ENCODE data around the gene KRT76. TPM values are rescaled to one million over a fixed set of nuclear protein-coding genes. Genes with fewer than 3 reads are reported as not detected.

The KRT76 gene
- total and polyA plus RNA-seq, 10 of the 15 experiments (the other 5 are each of a cell fraction or from before 2014, with no cell fraction given): not detected

DNA sequence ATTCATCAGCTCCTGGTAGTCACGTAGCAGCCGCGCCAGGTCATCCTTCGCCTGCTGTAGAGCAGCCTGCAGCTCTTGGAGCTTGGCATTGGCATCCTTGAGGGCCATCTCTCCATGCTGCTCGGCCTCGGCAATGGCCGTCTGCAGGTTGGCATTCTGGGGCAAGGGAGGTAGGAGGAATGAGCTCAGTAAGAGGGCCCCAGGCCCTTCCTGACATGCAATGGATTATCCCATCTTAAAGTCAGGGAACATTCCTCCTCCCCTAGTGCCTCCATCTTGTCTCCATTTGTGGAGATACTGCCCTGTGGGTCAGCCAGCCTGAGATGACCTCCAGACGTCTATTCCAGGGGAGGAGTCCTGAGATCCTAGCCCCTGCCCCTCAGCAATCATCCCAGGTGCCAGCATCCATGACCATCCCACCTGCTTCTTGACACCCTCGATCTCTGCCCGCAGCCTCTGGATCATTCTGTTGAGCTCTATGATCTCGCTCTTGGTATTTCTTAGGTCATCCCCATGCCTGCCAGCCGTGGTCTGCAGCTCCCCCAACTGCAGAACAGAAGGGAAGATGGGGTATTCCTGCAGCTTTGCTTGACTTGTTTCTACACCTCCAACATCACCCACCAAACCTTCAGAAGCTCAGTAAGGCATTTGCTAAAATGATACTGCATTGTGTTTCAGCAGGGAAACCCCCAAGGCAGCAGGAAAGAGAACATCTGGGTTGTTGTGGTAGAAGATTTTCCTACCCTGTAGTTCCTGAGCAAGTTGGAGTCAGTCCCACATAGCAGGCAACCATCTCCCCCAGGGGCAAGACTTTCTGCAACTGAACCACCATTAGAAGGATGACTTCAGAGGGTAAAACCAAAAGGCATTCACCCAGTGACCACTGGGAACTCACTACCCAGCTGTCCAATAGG is 14.4 kb upstream of the KRT76 start:
- TF ChIP-seq SMC3 (IDR thresholded peaks at IDR 0.05; ENCODE audit: borderline replicate concordance, low read length) (no peak), SPI1 (IDR thresholded peaks at IDR 0.05; ENCODE audit: borderline replicate concordance, insufficient read depth, low read depth, low read length) (no peak)
- Histone ChIP-seq H4K20me1 (ENCODE audit: control insufficient read depth, insufficient read depth) (no peaks in the 10 kb centered on the region), H2AFZ (ENCODE audit: control insufficient read depth, low read depth, low read length) (no peak overlapping the region), H3K79me2 (ENCODE audit: control insufficient read depth, insufficient read depth, low read length) (no peaks in the 10 kb centered on the region), H3K27me3 (replicated peaks in 1 of 2; ENCODE audit: control insufficient read depth in 2 of 2, insufficient read depth in 2 of 2, low read length in 1 of 2) (peaks cover 0 to 6% of the 10 kb centered on the region in 2 experiments; a peak in 3 of 4 replicates), H3K36me3 (ENCODE audit: control insufficient read depth in 2 of 2, insufficient read depth in 2 of 2, low read length in 1 of 2) (no peaks in the 10 kb centered on the region), H3K27ac (ENCODE audit: control insufficient read depth, insufficient read depth) (no peak overlapping the region), H3K4me3 (no peak overlapping the region), H3K9me3 (replicated peaks; ENCODE audit: control insufficient read depth, insufficient read depth, low read length) (no peaks in the 10 kb centered on the region), H3K9ac (ENCODE audit: control insufficient read depth, insufficient read depth, low read length) (no peak overlapping the region), H3K4me2 (ENCODE audit: control insufficient read depth, insufficient read depth) (no peak overlapping the region), H3K4me1 (ENCODE audit: control insufficient read depth, insufficient read depth, low read length) (no peaks in the 10 kb centered on the region)
- FAIRE-seq (no peak), ATAC-seq (no peak), DNase-seq (ENCODE audit: low read depth, low spot score) (no peak)
- RAD21 ChIA-PET (ENCODE audit: unreplicated experiment): no interaction called here
- POLR2A ChIA-PET: no interaction called here
- in situ Hi-C loops (cut with MboI) (no loop called here), intact Hi-C loops (cut with micrococcal nuclease; ENCODE audit: unreplicated experiment) (no loop called here)
- WGBS (ENCODE audit: insufficient coverage, insufficient replicate concordance, low lambda C conversion rate, missing lambda C conversion rate): 19% methylated on average over 12 of the region's 12 CpGs
- SMC1A ChIA-PET (ENCODE audit: uncharacterized antibody, unreplicated experiment): no interaction called here
- CTCF ChIA-PET: interaction anchor here (0.6 kb wide), 1 partner anchor 77 kb away, joined by 3 read pairs; no protein-coding TSS in a partner anchor
- no TSS peak for BruUV-seq (replicated peaks)

DNA sequence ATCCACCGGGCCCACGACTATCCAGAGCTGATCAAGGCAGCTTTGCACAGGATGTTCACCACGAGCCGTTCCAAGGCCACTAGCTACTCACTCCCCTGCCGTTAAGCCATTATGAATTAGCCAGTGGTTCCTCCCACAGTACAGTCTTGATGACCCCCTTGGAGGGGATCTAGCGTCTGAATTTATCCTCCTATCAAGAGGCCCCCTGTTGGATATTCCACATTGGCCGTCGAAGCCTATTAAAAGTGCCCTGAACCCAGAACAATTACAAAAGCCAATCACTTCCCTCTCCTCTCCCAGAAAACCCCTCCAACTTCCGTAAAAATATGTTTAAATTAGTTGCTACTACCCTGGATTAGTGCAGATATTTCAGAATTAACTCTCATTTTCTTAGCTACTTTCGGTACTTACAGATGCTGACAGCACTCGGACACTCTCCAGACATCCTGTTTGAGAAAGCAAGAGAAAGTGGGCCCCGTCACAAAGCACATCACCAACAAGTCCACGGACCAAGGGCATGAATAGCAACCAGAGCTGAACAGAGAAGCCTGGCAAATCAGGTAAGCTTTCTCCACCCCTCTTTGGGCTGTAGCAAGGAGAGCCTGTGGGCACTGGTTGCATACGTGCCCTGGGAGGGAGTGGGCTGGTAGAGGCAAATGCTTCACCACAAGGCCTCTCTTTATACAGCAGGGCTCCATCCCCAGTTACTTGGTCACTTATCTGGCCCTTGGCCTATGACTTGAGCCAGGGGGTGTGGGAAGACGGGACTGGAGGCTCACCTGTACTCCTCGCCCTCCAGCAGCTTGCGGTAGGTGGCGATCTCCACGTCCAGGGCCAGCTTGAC is 13.5 kb upstream of the KRT76 start:
- WGBS (ENCODE audit: insufficient coverage, insufficient replicate concordance, low lambda C conversion rate, missing lambda C conversion rate): 27% methylated on average over 19 of the region's 19 CpGs
- H2AFZ ChIP-seq (ENCODE audit: control insufficient read depth, low read depth, low read length): no peak overlapping the region
- BruUV-seq (replicated peaks): no TSS peak
- H3K27ac ChIP-seq (ENCODE audit: control insufficient read depth, insufficient read depth): no peak overlapping the region
- ChIA-PET CTCF (interaction anchor here (0.6 kb wide), 1 partner anchor 76 kb away, joined by 3 read pairs; no protein-coding TSS in a partner anchor), RAD21 (ENCODE audit: unreplicated experiment) (no interaction called here), POLR2A (no interaction called here), SMC1A (ENCODE audit: uncharacterized antibody, unreplicated experiment) (no interaction called here)
- DNase-seq (ENCODE audit: low read depth, low spot score): no peak
- no peak overlapping the region for H3K9ac ChIP-seq (ENCODE audit: control insufficient read depth, insufficient read depth, low read length)
- peaks cover 0 to 6% of the 10 kb centered on the region in 2 experiments; a peak in 3 of 4 replicates for H3K27me3 ChIP-seq (replicated peaks in 1 of 2; ENCODE audit: control insufficient read depth in 2 of 2, insufficient read depth in 2 of 2, low read length in 1 of 2)
- no peak overlapping the region for H3K4me3 ChIP-seq
- no peak overlapping the region for H3K4me2 ChIP-seq (ENCODE audit: control insufficient read depth, insufficient read depth)
- no peak for FAIRE-seq
- intact Hi-C loops (cut with micrococcal nuclease; ENCODE audit: unreplicated experiment) (no loop called here), in situ Hi-C loops (cut with MboI) (no loop called here)
- no peaks in the 10 kb centered on the region for H3K36me3 ChIP-seq (ENCODE audit: control insufficient read depth in 2 of 2, insufficient read depth in 2 of 2, low read length in 1 of 2)
- no peaks in the 10 kb centered on the region for H3K4me1 ChIP-seq (ENCODE audit: control insufficient read depth, insufficient read depth, low read length)
- no peaks in the 10 kb centered on the region for H3K9me3 ChIP-seq (replicated peaks; ENCODE audit: control insufficient read depth, insufficient read depth, low read length)
- H3K79me2 ChIP-seq (ENCODE audit: control insufficient read depth, insufficient read depth, low read length): no peaks in the 10 kb centered on the region
- no peak for TF ChIP-seq ZNF217 (IDR thresholded peaks at IDR 0.05)
- no peak for TF ChIP-seq RUNX3 (IDR thresholded peaks at IDR 0.05; ENCODE audit: low read length)
- TF ChIP-seq, protein P1, sequence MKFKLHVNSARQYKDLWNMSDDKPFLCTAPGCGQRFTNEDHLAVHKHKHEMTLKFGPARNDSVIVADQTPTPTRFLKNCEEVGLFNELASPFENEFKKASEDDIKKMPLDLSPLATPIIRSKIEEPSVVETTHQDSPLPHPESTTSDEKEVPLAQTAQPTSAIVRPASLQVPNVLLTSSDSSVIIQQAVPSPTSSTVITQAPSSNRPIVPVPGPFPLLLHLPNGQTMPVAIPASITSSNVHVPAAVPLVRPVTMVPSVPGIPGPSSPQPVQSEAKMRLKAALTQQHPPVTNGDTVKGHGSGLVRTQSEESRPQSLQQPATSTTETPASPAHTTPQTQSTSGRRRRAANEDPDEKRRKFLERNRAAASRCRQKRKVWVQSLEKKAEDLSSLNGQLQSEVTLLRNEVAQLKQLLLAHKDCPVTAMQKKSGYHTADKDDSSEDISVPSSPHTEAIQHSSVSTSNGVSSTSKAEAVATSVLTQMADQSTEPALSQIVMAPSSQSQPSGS (IDR thresholded peaks at IDR 0.05; ENCODE audit: low read length): no peak
- no peak for TF ChIP-seq ESRRA (IDR thresholded peaks at IDR 0.05; ENCODE audit: low read length)
- no peak for TF ChIP-seq SPI1 (IDR thresholded peaks at IDR 0.05; ENCODE audit: borderline replicate concordance, insufficient read depth, low read depth, low read length)
- TF ChIP-seq TARDBP (IDR thresholded peaks at IDR 0.05; ENCODE audit: borderline replicate concordance): no peak
- TF ChIP-seq NR2C2 (IDR thresholded peaks at IDR 0.05; ENCODE audit: borderline replicate concordance, control insufficient read depth, insufficient read length, low read depth): no peak
- TF ChIP-seq, protein P2, sequence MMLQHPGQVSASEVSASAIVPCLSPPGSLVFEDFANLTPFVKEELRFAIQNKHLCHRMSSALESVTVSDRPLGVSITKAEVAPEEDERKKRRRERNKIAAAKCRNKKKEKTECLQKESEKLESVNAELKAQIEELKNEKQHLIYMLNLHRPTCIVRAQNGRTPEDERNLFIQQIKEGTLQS (IDR thresholded peaks at IDR 0.05; ENCODE audit: borderline replicate concordance, extremely low read depth, low read depth, low read length): no peak
- TF ChIP-seq YY1 (IDR thresholded peaks at IDR 0.05; ENCODE audit: low read depth, low read length): no peak
- TF ChIP-seq, protein P3, sequence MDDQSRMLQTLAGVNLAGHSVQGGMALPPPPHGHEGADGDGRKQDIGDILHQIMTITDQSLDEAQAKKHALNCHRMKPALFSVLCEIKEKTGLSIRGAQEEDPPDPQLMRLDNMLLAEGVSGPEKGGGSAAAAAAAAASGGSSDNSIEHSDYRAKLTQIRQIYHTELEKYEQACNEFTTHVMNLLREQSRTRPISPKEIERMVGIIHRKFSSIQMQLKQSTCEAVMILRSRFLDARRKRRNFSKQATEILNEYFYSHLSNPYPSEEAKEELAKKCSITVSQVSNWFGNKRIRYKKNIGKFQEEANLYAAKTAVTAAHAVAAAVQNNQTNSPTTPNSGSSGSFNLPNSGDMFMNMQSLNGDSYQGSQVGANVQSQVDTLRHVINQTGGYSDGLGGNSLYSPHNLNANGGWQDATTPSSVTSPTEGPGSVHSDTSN (IDR thresholded peaks at IDR 0.05; ENCODE audit: insufficient replicate concordance, low read depth, low read length): no peak
- TF ChIP-seq NFXL1 (IDR thresholded peaks at IDR 0.05; ENCODE audit: borderline replicate concordance): no peak
- H4K20me1 ChIP-seq (ENCODE audit: control insufficient read depth, insufficient read depth): no peaks in the 10 kb centered on the region
- ATAC-seq: no peak

Measured in GM12878 (cell line).